A549 (cell line): ENCODE data around the gene GPR158.

Experiments used
- CTCF ChIP-seq: fragments of >200 bp; sonication (Bioruptor Twin); formaldehyde crosslinking; IDR thresholded peaks from 3 replicates; pipeline ENCODE4 v1.5.1; 2016
- EP300 ChIP-seq, 2 experiments: fragments of >200 bp; sonication (Bioruptor Twin); formaldehyde crosslinking; IDR thresholded peaks; 2 replicates in 1 of 2; 3 replicates in 1 of 2; pipeline ENCODE4 v1.6.1; 2016 to 2017
- JUNB ChIP-seq: fragments of >200 bp; sonication (Bioruptor Twin); formaldehyde crosslinking; IDR thresholded peaks from 2 replicates; pipeline ENCODE4 v1.6.1; 2016
- KDM1A ChIP-seq: fragments of 200-600 bp; sonication (generic); IDR thresholded peaks from 2 replicates; pipeline ENCODE4 v1.6.1; 2016; ENCODE audit warnings: low read depth, mild to moderate bottlenecking
- MAZ ChIP-seq: fragments of 150-350 bp; IDR thresholded peaks from 2 replicates; pipeline ENCODE4 v1.6.1; 2014; ENCODE audit warnings: antibody characterized with exemption, low read depth, low read length, borderline replicate concordance
- POLR2A ChIP-seq: IDR thresholded peaks from 2 replicates; pipeline ENCODE4 v1.6.1; 2012; ENCODE audit warnings: mild to moderate bottlenecking, low read length
- RAD21 ChIP-seq, 2 experiments: fragments of >200 bp in 1 of 2; sonication (Bioruptor Twin) in 1 of 2; formaldehyde crosslinking in 1 of 2; IDR thresholded peaks in 1 of 2; conservative IDR thresholded peaks in 1 of 2; 2 replicates in 1 of 2; 3 replicates in 1 of 2; pipeline ENCODE4 v1.6.1; 2012 to 2018; ENCODE audit warnings: inconsistent platforms in 1 of 2
- RFX5 ChIP-seq: fragments of 450-650 bp; IDR thresholded peaks from 2 replicates; pipeline ENCODE4 v1.7.1; 2014; ENCODE audit warnings: antibody characterized with exemption, mild to moderate bottlenecking, moderate library complexity
- SMC3 ChIP-seq: fragments of >200 bp; sonication (Bioruptor Twin); formaldehyde crosslinking; IDR thresholded peaks from 3 replicates; pipeline ENCODE4 v1.6.1; 2018; ENCODE audit warnings: inconsistent platforms

GRCh38 chr10:25627606-25628005 lies 452.8 kb downstream of the GPR158 start:
- TF ChIP-seq CTCF (no peak), SMC3 (no peak), RFX5 (no peak), POLR2A (no peak), KDM1A (no peak), EP300 (IDR thresholded peaks at IDR 0.05) (no peak), RAD21 (conservative IDR thresholded peaks at IDR 0.05 in 1 of 2, IDR thresholded peaks at IDR 0.05 in 1 of 2) (no peak), JUNB (no peak), MAZ (no peak)
